Activated CD4-positive, alpha-beta T cell treated with anti-CD3 and anti-CD28 coated beads for 1 hour (primary cell): Measurements from ENCODE around the gene PLAAT5.
"Not testable (repeated sequence)": the region's sequence is repeated elsewhere in the genome, so short reads cannot be mapped to it uniquely, and the experiment has no call there.

Experiments
- DNase-seq: peaks from one replicate; pipeline ENCODE4 v3.0.0-alpha.2; 2020

Gene PLAAT5

GRCh38 chr11:63476618-63477017 lies 14.3 kb downstream of the PLAAT5 start:
- DNase-seq: no peak

- DNase-seq: no peak
Observed at GRCh38 chr11:63472372-63472771, 18.6 kb downstream of the PLAAT5 start.

- no peak for DNase-seq
Observed at GRCh38 chr11:63470311-63470710, 20.7 kb downstream of the PLAAT5 start.

- no peak for DNase-seq
Observed at GRCh38 chr11:63462137-63462536, 28.8 kb downstream of the PLAAT5 start.

- no peak for DNase-seq
Observed at GRCh38 chr11:63459586-63459985, 31.4 kb downstream of the PLAAT5 start.

GRCh38 chr11:63448646-63449045 lies 42.3 kb downstream of the PLAAT5 start:
- no peak for DNase-seq

- DNase-seq: no peak
Observed at GRCh38 chr11:63445720-63446119, 45.2 kb downstream of the PLAAT5 start.

- no peak for DNase-seq
Observed at GRCh38 chr11:63445118-63445517, 45.8 kb downstream of the PLAAT5 start.

GRCh38 chr11:63444160-63444559 lies 46.8 kb downstream of the PLAAT5 start:
- no peak for DNase-seq

GRCh38 chr11:63443714-63444113 lies 47.3 kb downstream of the PLAAT5 start:
- DNase-seq: no peak

GRCh38 chr11:63435831-63436230 lies 55.1 kb downstream of the PLAAT5 start:
- not testable (repeated sequence) for DNase-seq

- DNase-seq: not testable (repeated sequence)
Observed at GRCh38 chr11:63435351-63435750, 55.6 kb downstream of the PLAAT5 start.

- DNase-seq: not testable (repeated sequence)
Observed at GRCh38 chr11:63430731-63431130, 60.2 kb downstream of the PLAAT5 start.

GRCh38 chr11:63427971-63428508 lies 62.9 kb downstream of the PLAAT5 start:
- no peak for DNase-seq

GRCh38 chr11:63417174-63417852 lies 73.7 kb downstream of the PLAAT5 start:
- no peak for DNase-seq
